Esophagus squamous epithelium (tissue), 5 donors: ENCODE data around the gene ZNF341. TPM values are rescaled to one million over a fixed set of nuclear protein-coding genes. Genes with fewer than 3 reads are reported as not detected.

Source experiments
- DNase-seq: peaks from one replicate; lab custom pipeline; 2025; lab: John Stamatoyannopoulos, UW
- H3K27ac ChIP-seq, 4 donors: fragments of 200-600 bp; sonication (generic); one replicate each; pipeline ENCODE4 v1.5.1; 2016 to 2019; ENCODE audit warnings: mild to moderate bottlenecking in 1 of 4
- H3K27me3 ChIP-seq, 4 donors: fragments of 200-600 bp; sonication (generic); 1 replicate in 3 of 4; 2 replicates in 1 of 4; pipeline versions ENCODE4 v1.5.1 to v1.6.0; 2017 to 2021; ENCODE audit warnings: antibody characterized with exemption in 1 of 4
- H3K36me3 ChIP-seq, 3 donors: fragments of 200-600 bp; sonication (generic); one replicate each; pipeline ENCODE4 v1.5.1; 2016 to 2019
- H3K4me1 ChIP-seq, 3 donors: fragments of 200-600 bp; sonication (generic); one replicate each; pipeline ENCODE4 v1.5.1; 2017 to 2019
- H3K4me3 ChIP-seq, 4 donors: fragments of 200-600 bp; sonication (generic); 1 replicate in 3 of 4; 2 replicates in 1 of 4; pipeline ENCODE4 v1.5.1; 2016 to 2019; ENCODE audit warnings: mild to moderate bottlenecking in 2 of 4, moderate library complexity in 1 of 4
- H3K9me3 ChIP-seq, 3 donors: fragments of 200-600 bp; sonication (generic); one replicate each; pipeline ENCODE4 v1.5.1; 2016 to 2019
- CTCF ChIP-seq, 6 experiments: fragments of 450-650 bp in 4 of 6; fragments of 200-600 bp in 2 of 6; sonication (generic) in 2 of 6; IDR thresholded peaks; one replicate each; pipeline ENCODE4 v1.5.1; 2016 to 2019; ENCODE audit warnings: antibody characterized with exemption in 6 of 6, mild to moderate bottlenecking in 4 of 6, moderate library complexity in 4 of 6
- POLR2A ChIP-seq, 4 donors: fragments of 450-650 bp; IDR thresholded peaks; one replicate each; pipeline ENCODE4 v1.6.1; 2017; ENCODE audit warnings: antibody characterized with exemption in 4 of 4, mild to moderate bottlenecking in 4 of 4, moderate library complexity in 3 of 4
- WGBS, 2 donors: methylation state at CpG; one replicate each; pipeline ENCODE4 v1.1.5; 2018; 5-methylcytosine and 5-hydroxymethylcytosine counted together
- intact Hi-C: fragments of 100-400 bp; cut with DNase I; formaldehyde crosslinking; loops from one replicate; pipeline ENCODE4 v1.15.0; 2022
- total RNA-seq, 4 donors: library from RNA; depleted of rRNA; stranded (reverse); fragments of >200 nt; gene quantifications; one replicate each; pipeline ENCODE4 v1.1.0, GENCODE V29; 2016
- donor health status: DM: yes; HTN: yes; CAD: no.

The ZNF341 gene
- total RNA-seq, 4 donors from 2014 or later, result 1.7 to 4.0 (median 3.2) TPM

GRCh38 chr20:33827109-33827508 is 95.3 kb downstream of the ZNF341 start:
- Histone ChIP-seq H3K4me1 (peaks cover 9 to 83% (median 50%) of the 10 kb centered on the region in 3 donors), H3K9me3 (no peaks in the 10 kb centered on the region), H3K27me3 (no peaks in the 10 kb centered on the region), H3K27ac (peak overlapping the region in 2 of 4 donors; percentile 5 to 57), H3K4me3 (no peak overlapping the region), H3K36me3 (peaks cover 0 to 19% (median 0%) of the 10 kb centered on the region in 3 donors)
- WGBS, 2 donors, result 65 to 78% methylated on average over 2 of the region's 2 CpGs
- TF ChIP-seq CTCF (IDR thresholded peaks at IDR 0.05) (no peak), POLR2A (IDR thresholded peaks at IDR 0.05) (no peak)
- no peak for DNase-seq
- intact Hi-C loops, result no loop called here

- Histone ChIP-seq H3K4me3 (no peak overlapping the region), H3K9me3 (no peaks in the 10 kb centered on the region), H3K4me1 (peaks cover 9 to 89% (median 52%) of the 10 kb centered on the region in 3 donors), H3K36me3 (peaks cover 0 to 25% (median 0%) of the 10 kb centered on the region in 3 donors), H3K27me3 (no peaks in the 10 kb centered on the region), H3K27ac (peak overlapping the region in 3 of 4 donors; percentile 5 to 59 (median 57))
- no peak for DNase-seq
- intact Hi-C loops, result no loop called here
- no peak for TF ChIP-seq POLR2A (IDR thresholded peaks at IDR 0.05)
- TF ChIP-seq CTCF (IDR thresholded peaks at IDR 0.05), result no peak
- 74 to 84% methylated on average over 4 of the region's 4 CpGs for WGBS, 2 donors
Measured at GRCh38 chr20:33827634-33828325, 96.0 kb downstream of the ZNF341 start.

- H3K4me3 ChIP-seq, result no peak overlapping the region
- peaks cover 9 to 95% (median 55%) of the 10 kb centered on the region in 3 donors for H3K4me1 ChIP-seq
- no peak for DNase-seq
- peak overlapping the region in 3 of 4 donors; percentile 52 to 59 (median 57) for H3K27ac ChIP-seq
- no peaks in the 10 kb centered on the region for H3K27me3 ChIP-seq
- no peak for TF ChIP-seq CTCF (IDR thresholded peaks at IDR 0.05)
- no peak for TF ChIP-seq POLR2A (IDR thresholded peaks at IDR 0.05)
- intact Hi-C loops, result no loop called here
- H3K9me3 ChIP-seq, result no peaks in the 10 kb centered on the region
- peaks cover 0 to 27% (median 0%) of the 10 kb centered on the region in 3 donors for H3K36me3 ChIP-seq
- 48 to 61% methylated on average over 9 of the region's 9 CpGs for WGBS, 2 donors
Measured at GRCh38 chr20:33828326-33828844, 96.6 kb downstream of the ZNF341 start.

- no peak for DNase-seq
Measured at GRCh38 chr20:33828967-33829560, 97.3 kb downstream of the ZNF341 start.

More at GRCh38 chr20:33828967-33829560, 97.3 kb downstream of the ZNF341 start:
- Histone ChIP-seq H3K27me3 (no peaks in the 10 kb centered on the region), H3K27ac (peak overlapping the region; percentile 27 to 59 (median 54)), H3K36me3 (peaks cover 0 to 20% (median 0%) of the 10 kb centered on the region in 3 donors), H3K4me1 (peaks cover 9 to 97% (median 59%) of the 10 kb centered on the region in 3 donors), H3K9me3 (no peaks in the 10 kb centered on the region), H3K4me3 (no peak overlapping the region)
- WGBS, 2 donors, result 40 to 48% methylated on average over 3 of the region's 3 CpGs
- intact Hi-C loops, result no loop called here
- TF ChIP-seq POLR2A (IDR thresholded peaks at IDR 0.05) (no peak), CTCF (IDR thresholded peaks at IDR 0.05) (no peak)
